ENCODE results near the gene TEDC1. TPM values are rescaled to one million over a fixed set of nuclear protein-coding genes. Genes with fewer than 3 reads are reported as not detected.

The TEDC1 gene
- total RNA-seq, 1 experiment from 2014 or later = 34.0 TPM

DNA sequence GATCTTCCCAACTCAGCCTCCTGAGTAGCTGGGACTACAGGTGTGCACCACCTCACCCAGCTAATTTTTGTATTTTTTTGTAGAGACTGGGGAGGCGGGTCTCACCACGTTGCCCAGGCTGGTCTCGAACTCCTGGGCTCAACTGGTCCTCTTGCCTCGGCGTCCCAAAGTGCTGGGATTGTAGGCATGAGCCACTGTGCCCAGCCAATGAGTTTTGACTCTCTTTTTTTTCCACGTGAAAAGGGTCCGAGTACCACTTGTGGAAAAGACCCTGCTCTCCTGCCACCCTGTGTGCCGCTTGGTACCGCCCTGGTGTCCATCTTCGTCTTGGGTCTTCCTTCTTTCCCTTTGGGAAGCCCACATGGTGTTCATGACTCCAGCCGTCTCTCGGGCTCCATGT is 17.6 kb downstream of the TEDC1 start:
- intact Hi-C loops (cut with micrococcal nuclease; ENCODE audit: unreplicated experiment) = no loop called here
- CTCF ChIA-PET = no interaction called here
- POLR2A ChIA-PET (ENCODE audit: low non-redundant PET) = no interaction called here
- Histone ChIP-seq H3K4me1 (ENCODE audit: insufficient read depth, low read length, poor library complexity, severe bottlenecking) (no peaks in the 10 kb centered on the region), H3K27ac (ENCODE audit: low read depth, low read length, poor library complexity, severe bottlenecking) (no peak overlapping the region), H3K9me3 (ENCODE audit: low read depth, low read length, poor library complexity, severe bottlenecking) (no peaks in the 10 kb centered on the region), H3K36me3 (ENCODE audit: insufficient read depth, low read length, poor library complexity, severe bottlenecking) (no peaks in the 10 kb centered on the region), H3K4me3 (ENCODE audit: low read depth, low read length, poor library complexity, severe bottlenecking) (no peak overlapping the region), H3K27me3 (replicated peaks; ENCODE audit: insufficient read depth, low read depth, low read length, poor library complexity) (peaks cover 28% of the 10 kb centered on the region)
- DNase-seq (ENCODE audit: low spot score) = no peak
- TF ChIP-seq CTCF (conservative IDR thresholded peaks at IDR 0.05; ENCODE audit: low read depth, low read length) (no peak), EZH2 (IDR thresholded peaks at IDR 0.05; ENCODE audit: borderline replicate concordance, low read depth, low read length, poor library complexity, severe bottlenecking) (no peak)
- BruUV-seq (replicated peaks) = no TSS peak

GRCh38 chr14:105517096-105517495 is 26.1 kb downstream of the TEDC1 start:
- TF ChIP-seq EZH2 (IDR thresholded peaks at IDR 0.05; ENCODE audit: borderline replicate concordance, low read depth, low read length, poor library complexity, severe bottlenecking) = no peak
- no peak for TF ChIP-seq CTCF (conservative IDR thresholded peaks at IDR 0.05; ENCODE audit: low read depth, low read length)
- no peak for DNase-seq (ENCODE audit: low spot score)
- no TSS peak for BruUV-seq (replicated peaks)
- ChIA-PET CTCF (no interaction called here), POLR2A (ENCODE audit: low non-redundant PET) (no interaction called here)
- no peaks in the 10 kb centered on the region for H3K36me3 ChIP-seq (ENCODE audit: insufficient read depth, low read length, poor library complexity, severe bottlenecking)
- intact Hi-C loops (cut with micrococcal nuclease; ENCODE audit: unreplicated experiment) = no loop called here
- H3K27me3 ChIP-seq (replicated peaks; ENCODE audit: insufficient read depth, low read depth, low read length, poor library complexity) = peaks cover under 1% of the 10 kb centered on the region
- H3K4me3 ChIP-seq (ENCODE audit: low read depth, low read length, poor library complexity, severe bottlenecking) = no peak overlapping the region
- H3K27ac ChIP-seq (ENCODE audit: low read depth, low read length, poor library complexity, severe bottlenecking) = no peak overlapping the region
- no peaks in the 10 kb centered on the region for H3K9me3 ChIP-seq (ENCODE audit: low read depth, low read length, poor library complexity, severe bottlenecking)
- H3K4me1 ChIP-seq (ENCODE audit: insufficient read depth, low read length, poor library complexity, severe bottlenecking) = no peaks in the 10 kb centered on the region

DNA sequence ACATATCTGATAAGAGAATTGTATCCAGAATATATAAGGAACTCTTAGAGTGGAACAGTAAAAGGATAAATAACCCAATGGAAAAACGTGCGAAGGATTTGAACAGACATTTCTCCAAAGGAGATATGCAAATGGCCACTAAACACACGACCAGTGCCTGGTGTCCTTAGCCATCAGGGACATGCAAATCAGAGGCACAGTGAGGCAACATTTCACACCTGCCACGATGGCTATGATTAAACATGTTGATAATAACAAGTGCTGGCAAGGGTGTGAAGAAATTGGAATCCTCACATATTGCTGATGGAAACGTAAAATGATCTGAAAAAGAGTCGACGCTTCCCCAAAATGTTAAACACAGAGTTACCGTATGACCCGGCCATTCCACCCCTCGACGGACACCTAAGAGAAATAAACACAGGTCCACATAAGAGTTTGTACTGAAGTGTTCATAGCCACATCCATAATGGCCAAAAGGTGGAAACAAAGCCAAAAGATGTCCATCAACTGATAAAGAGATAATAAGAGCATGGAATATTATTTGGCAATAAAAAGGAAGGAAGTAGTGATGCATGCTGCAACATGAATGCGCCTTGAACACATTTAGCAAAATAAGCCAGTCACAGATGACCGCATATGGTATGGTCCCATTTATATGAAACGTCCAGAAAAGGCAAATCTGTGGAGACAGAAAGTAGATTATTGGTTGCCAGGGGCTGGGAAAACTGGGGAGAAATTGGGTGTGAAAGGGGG is 29.1 kb downstream of the TEDC1 start:
- Histone ChIP-seq H3K27ac (ENCODE audit: low read depth, low read length, poor library complexity, severe bottlenecking) (no peak overlapping the region), H3K9me3 (ENCODE audit: low read depth, low read length, poor library complexity, severe bottlenecking) (no peaks in the 10 kb centered on the region), H3K4me3 (ENCODE audit: low read depth, low read length, poor library complexity, severe bottlenecking) (no peak overlapping the region), H3K27me3 (replicated peaks; ENCODE audit: insufficient read depth, low read depth, low read length, poor library complexity) (no peaks in the 10 kb centered on the region), H3K36me3 (ENCODE audit: insufficient read depth, low read length, poor library complexity, severe bottlenecking) (no peaks in the 10 kb centered on the region), H3K4me1 (ENCODE audit: insufficient read depth, low read length, poor library complexity, severe bottlenecking) (no peaks in the 10 kb centered on the region)
- intact Hi-C loops (cut with micrococcal nuclease; ENCODE audit: unreplicated experiment) = no loop called here
- DNase-seq (ENCODE audit: low spot score) = no peak
- POLR2A ChIA-PET (ENCODE audit: low non-redundant PET) = no interaction called here
- CTCF ChIA-PET = no interaction called here
- no peak for TF ChIP-seq CTCF (conservative IDR thresholded peaks at IDR 0.05; ENCODE audit: low read depth, low read length)
- BruUV-seq (replicated peaks) = no TSS peak
